Stimulated activated CD4-positive, alpha-beta T cell treated with anti-CD3 and anti-CD28 coated beads, Interleukin-1b, Interleukin-23, amount 100 ng/mL, for 4 hours (primary cell): ENCODE measurements around the gene NUDT8.
"Not testable (repeated sequence)": the region's sequence is repeated elsewhere in the genome, so short reads cannot be mapped to it uniquely, and the experiment has no call there.

Source experiments
- DNase-seq, 2 donors: peaks; one replicate each; pipeline ENCODE4 v3.0.0-alpha.2; 2020; ENCODE audit warnings: low read depth in 2 of 2

The NUDT8 gene

GRCh38 chr11:67660752-67661151 is 31.0 kb upstream of the NUDT8 start:
- DNase-seq: not testable (repeated sequence)

- not testable (repeated sequence) for DNase-seq
These were observed 30.0 kb upstream of the NUDT8 start for GRCh38 chr11:67659651-67660165.

GRCh38 chr11:67657300-67657699 is 27.6 kb upstream of the NUDT8 start:
- no peak for DNase-seq

DNA sequence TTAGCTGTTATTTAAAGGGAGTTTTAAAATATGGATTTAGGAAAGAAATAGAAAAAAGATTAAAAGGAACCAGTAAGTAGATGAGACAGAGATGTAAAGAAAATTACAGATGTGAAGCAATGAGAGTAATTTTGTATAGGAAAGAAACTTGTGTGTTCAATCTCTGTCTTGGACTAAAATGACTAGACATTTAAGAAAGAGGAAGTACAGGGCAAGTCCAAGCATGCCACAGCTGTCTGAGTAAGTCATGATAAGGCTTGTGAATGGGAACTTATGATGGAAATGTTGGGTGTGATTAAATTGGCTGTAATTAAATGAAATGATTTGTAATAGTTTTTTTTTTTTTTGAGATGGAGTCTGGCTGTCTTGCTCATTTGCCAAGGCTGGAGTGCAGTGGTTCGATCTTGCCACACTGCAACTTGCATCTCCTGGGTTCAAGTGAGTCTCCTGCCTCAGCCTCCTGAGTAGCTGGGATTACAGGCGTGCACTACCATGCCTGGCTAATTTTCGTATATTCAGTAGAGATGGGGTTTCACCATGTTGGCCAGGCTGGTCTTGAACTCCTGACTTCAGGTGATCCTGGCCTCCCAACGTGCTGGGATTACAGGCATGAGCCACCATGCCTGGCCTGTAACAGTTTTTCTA is 26.7 kb upstream of the NUDT8 start:
- DNase-seq: no peak

GRCh38 chr11:67654225-67654624 is 24.5 kb upstream of the NUDT8 start:
- DNase-seq: no peak

GRCh38 chr11:67652965-67653845 is 23.5 kb upstream of the NUDT8 start:
- DNase-seq: no peak

- no peak for DNase-seq
These were observed 22.4 kb upstream of the NUDT8 start for GRCh38 chr11:67651976-67652781.

DNA sequence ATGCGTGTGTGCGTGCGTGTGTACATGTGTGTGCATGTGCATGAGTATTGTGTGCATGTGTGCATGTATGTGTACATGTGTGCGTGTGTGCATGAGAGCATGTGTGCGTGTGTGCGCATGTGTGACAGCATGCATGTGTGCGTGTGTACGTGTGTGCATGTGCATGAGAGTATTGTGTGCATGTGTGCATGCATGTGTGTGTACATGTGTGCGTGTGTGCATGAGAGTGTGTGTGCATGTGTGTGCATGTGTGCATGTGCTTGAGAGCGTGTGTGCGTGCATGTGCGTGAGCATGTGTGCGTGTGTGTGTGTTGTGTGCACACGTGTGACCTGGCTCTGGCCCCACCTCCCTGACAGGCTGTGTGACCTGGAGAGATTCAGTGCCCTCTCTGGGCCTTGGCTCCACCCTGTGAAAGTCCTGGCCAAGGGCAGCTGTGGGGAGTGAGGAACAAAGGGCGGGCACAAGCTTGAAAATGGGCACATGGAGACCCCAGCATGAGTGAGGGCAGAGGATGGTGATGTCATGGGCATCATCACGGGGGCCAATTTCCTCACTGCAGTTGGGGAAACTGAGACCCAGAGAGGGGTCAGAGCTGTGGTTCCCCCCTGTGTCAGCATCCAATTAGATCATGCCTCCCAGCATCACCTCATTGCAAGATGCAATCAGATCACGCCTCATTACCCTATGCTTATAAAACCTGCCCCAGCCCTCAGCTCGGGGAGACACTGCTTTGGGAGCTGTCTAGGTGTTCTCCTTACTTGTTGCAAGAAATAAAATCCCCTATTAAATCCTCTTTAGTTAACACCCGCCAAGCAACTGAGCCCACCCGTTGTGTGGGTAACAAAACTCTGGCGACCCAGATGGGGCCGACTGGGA is 20.1 kb upstream of the NUDT8 start:
- no peak for DNase-seq

GRCh38 chr11:67648796-67649613 is 19.3 kb upstream of the NUDT8 start:
- DNase-seq: no peak

DNA sequence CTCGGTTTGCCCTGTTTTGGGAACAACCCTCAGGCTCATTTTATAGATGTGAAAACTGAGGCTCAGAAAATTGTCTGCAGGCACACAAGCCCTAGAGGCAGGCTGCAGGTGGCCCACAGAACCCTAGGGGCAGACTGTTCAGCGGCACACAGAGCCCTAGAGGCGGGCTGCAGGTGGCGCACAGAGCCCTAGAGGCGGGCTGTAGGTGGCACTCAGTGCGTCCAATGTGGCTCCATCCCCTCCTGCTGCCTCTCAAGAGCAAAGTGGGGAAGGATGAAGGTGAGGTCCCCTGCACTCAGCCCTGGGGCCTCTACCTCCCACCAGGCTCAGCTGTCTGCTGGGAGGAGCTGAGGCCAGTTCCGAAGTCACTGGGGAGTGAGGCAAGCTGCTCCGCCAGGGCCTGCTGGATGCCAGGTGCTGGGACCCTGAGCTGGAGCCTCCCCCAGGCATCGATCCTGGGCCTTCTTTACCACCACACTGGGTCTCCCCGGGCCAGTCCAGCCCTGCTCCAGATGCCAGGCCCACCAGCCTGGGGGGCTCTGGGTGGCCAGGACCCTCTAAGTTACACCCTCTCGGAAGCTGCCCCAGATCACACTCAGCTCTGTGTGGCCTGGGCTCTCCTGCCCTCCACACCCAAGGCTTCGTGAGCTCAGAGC is 18.5 kb upstream of the NUDT8 start:
- peak; percentile 26 to 30 for DNase-seq

- DNase-seq: no peak
These were observed 17.7 kb upstream of the NUDT8 start for GRCh38 chr11:67647471-67647870.

DNA sequence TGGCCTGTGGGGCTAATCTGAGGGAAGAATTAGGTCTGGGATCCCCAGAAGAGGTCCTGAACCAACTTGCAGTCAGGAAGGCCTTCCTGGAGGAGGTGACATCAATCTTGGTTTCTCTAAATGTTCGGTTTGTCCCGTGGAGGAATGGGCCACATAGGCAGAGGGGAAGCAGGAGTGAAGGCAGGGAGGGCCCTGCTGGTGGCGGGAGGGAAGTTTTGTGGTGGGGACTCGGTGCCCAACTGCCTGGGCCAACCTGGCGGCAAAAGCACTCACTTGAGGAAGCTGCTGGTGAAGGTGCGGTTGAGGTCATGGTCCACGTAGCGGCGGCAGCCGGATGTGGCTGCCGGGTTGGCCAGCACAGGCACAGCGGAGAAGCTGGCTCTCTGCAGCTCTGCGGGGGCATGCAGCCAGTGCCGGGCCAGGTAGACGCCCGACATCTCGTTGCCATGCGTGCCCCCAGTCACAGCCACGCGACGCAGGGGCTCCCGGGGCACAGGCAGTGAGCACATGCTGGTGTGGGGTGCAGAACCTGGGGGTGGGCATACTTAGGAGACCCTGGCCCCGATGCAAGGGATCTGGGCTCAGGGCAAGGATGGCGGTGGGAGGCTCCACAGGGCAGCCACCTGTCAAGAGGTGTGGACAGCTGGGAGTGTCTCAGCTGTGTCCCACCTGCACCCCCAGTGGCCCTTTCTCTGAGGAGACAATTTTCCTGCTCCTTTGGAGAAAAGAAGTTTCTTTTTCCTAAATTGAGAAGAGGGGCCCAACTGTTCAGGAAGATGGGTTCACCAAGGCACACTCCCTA is 17.0 kb upstream of the NUDT8 start:
- DNase-seq: no peak

DNA sequence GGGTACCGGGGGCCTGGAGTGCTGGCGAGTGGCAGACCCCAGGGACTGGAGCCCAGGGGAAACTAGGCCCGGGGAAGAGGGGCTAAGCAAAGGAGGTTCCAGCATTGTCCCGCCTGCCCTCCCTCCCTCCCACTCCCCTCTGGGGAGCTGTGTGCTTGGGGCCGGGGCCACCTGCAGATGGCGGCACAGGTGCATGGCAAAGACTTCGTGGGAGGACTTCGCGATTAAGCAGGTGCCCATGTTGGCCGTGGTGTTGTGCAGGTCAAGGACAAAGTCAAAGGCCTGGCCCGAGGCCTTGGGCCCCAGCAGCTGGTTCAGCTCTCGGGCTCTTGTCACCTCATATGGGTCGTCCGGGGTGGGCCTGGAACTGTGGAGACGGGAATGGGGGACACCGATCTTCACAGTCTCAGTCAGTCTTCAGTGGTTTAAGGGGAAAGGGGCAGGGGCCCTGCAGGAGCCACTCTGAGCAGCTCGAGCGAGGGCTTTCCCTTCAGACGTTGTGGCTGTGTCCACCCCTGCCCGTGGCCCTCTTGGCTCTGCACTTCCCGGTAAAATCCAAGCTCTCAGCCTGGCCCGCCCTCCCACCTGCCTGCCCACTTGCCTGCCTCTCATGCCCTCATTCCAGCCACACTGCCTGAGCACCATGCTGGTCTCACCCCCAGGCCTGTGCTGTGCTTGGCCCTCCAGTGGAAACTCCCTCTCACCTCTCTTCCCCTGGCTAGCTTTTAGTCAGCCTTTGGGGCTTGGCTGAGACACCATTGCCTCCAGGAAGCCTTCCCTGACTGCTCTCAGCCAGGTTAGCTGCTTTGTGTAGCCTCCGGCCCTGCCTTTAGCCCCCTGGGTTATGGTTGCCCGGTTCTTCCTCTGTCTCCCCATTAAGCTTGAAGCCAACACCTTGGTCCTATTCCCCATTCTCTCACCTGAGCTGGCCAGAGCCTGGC is 16.1 kb upstream of the NUDT8 start:
- DNase-seq: no peak

GRCh38 chr11:67644472-67645418 is 15.0 kb upstream of the NUDT8 start:
- DNase-seq: no peak

DNA sequence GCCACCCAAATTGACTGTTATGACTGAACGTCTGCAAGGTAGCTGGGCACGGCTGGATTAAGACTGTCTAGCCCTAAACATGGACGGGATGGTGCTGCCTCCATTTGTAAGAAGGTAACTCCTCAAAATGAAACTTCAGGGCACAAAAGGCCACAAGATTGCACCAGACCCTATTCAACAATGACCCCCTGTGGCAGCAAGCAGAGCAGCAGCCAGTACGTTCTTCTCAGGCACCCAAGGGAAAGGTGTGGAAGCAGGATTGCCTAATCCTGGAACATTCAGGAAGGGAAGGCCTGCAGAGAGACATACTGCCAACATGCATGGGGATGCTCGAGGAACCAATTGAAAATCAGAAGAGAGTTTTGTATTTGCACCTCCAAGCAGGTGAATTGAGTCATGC is 14.3 kb upstream of the NUDT8 start:
- DNase-seq: no peak
